HG02973 (cell line): ENCODE results near the gene YBX2.

Experiments
- ATAC-seq: cut with Tn5 transposase; IDR thresholded peaks from one replicate; pipeline ENCODE4 v1.9.1; 2021; ENCODE audit warnings: moderate library complexity; ENCODE audit not compliant: unreplicated experiment

The YBX2 gene

GRCh38 chr17:7266784-7267183 lies 27.7 kb downstream of the YBX2 start:
- ATAC-seq, result no peak

- no peak for ATAC-seq
These were observed 30.7 kb downstream of the YBX2 start for GRCh38 chr17:7263801-7264078.

- no peak for ATAC-seq
These were observed 31.3 kb downstream of the YBX2 start for GRCh38 chr17:7262935-7263800.

DNA sequence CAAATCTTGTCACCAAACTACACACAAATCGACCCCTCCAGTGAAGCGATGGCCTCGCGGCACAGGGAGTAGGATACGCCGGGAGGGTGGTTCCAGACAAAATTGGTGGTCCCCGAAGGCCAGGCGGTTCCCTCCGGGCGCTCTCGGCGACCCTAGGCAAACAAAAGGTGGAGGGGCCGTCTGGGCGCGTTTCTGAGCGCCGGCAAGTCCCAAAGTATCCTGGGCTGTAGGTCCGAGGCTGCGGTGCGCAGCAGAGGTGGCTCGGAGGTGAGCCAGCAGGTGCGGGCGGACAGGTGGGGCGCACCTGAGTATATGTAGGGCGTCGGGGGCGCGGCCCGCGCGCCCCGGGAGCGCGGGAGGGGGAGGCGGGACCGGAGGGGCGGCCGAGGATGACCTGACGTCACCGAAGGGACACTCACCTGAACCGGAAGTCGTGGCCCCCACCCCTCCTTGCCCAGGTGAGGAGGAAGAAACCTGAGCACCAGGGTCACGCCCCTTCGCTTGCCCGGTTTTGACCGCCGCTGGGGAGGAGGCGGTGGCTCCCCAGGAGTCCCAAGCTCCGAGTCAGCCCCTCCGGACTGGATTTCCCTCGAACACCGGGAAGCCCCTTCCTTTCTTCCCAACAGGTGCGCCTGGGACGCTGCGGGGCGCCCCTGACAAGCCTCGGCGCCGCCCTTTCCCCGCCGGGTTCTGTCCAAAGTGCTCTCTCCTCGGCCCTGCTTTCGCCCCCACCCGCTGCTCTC lies 32.1 kb downstream of the YBX2 start, which contains the start of gene CLDN7:
CLDN7 (minus strand) TSS at position 287 of the 743 bp plus-strand sequence. CDS start 435 bp downstream, outside the sequence.
- no peak for ATAC-seq

GRCh38 chr17:7261379-7262191 lies 32.9 kb downstream of the YBX2 start:
- ATAC-seq, result no peak

DNA sequence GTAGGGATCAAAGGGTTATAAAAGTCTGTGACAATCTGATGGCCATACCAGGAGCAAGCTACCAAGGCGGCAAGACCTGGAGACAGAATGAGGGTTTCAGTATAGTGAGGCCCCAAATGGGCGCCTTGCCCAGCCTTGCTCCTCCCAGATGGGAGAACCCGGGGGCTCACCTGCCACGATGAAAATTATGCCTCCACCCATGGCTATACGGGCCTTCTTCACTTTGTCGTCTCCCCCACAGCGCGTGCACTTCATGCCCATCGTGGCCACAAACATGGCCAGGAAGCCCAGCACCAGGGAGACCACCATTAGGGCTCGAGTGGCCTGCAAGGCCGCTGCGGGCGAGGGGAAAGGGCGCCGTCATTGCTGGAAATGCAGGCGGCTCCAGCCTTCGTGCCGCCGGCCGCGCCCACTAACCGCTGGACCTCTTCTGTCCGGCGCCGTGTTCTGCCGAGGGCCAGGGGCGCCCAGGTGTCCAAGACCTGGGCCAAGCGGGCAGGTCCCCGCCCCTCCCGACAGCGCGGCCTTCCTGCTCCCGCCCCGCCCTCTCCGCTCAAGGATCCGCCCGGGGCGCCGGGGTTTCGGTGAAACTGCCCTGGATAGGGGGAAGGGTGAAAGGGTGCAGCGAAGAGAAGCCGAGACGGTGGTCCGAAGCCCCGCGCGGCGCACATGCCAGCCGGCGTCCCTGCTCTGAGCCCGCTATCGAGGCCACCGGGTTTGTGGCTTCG lies 33.6 kb downstream of the YBX2 start:
- ATAC-seq, result no peak

DNA sequence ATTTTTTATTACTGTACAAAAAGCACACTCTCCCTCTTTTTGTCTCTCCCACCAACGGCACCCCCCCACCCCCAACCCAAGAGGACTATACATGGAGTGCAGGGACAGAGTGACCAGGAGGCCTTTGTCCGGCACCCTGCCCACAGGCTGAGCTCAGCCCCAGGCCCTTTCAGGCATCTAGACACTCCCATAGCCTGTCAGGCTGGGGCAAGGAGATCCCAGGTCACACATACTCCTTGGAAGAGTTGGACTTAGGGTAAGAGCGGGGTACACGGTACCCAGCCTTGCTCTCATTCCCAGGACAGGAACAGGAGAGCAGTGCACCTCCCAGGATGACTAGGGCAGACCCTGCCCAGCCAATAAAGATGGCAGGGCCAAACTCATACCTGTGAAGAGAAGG lies 34.3 kb downstream of the YBX2 start:
- ATAC-seq, result no peak

GRCh38 chr17:7259555-7259889 lies 34.9 kb downstream of the YBX2 start:
- ATAC-seq, result no peak

- no peak for ATAC-seq
These were observed 35.5 kb downstream of the YBX2 start for GRCh38 chr17:7258731-7259554.

- no peak for ATAC-seq
These were observed 37.5 kb downstream of the YBX2 start for GRCh38 chr17:7256766-7257456.

GRCh38 chr17:7254511-7254910 lies 39.9 kb downstream of the YBX2 start:
- no peak for ATAC-seq

DNA sequence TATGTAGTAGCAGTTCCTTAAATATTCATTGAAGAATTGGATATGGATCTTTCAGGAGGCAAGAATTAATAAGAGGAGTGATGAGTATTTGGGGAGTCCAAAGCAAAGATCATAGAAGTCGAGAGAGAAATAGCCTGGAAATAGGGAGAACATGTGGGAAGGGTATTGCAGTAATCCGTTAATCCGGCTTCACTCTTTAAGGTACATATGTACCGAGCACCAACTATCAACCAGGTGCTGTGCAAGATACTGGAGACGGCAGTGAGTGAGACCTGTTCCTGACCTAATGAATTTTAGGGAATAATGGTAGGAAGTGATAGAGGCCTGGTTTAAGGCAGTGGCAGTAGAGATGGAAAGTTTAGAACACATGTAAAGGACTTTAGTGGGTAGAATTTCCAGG lies 41.4 kb downstream of the YBX2 start:
- ATAC-seq, result no peak

GRCh38 chr17:7252176-7253043 lies 42.0 kb downstream of the YBX2 start, which contains the start of gene ELP5:
Gene ELP5 (plus strand): TSS chr17:7252215. CDS start chr17:7252551, 336 bp downstream.
- ATAC-seq, result peak; percentile 52

GRCh38 chr17:7251661-7252175 lies 42.7 kb downstream of the YBX2 start, which contains the start of gene CTDNEP1:
Gene CTDNEP1 (minus strand): TSS chr17:7251734. CDS start chr17:7251296, 438 bp downstream.
- peak; percentile 77 for ATAC-seq

GRCh38 chr17:7250695-7251627 lies 43.5 kb downstream of the YBX2 start:
- no peak for ATAC-seq

- no peak for ATAC-seq
These were observed 44.6 kb downstream of the YBX2 start for GRCh38 chr17:7249830-7250229.

DNA sequence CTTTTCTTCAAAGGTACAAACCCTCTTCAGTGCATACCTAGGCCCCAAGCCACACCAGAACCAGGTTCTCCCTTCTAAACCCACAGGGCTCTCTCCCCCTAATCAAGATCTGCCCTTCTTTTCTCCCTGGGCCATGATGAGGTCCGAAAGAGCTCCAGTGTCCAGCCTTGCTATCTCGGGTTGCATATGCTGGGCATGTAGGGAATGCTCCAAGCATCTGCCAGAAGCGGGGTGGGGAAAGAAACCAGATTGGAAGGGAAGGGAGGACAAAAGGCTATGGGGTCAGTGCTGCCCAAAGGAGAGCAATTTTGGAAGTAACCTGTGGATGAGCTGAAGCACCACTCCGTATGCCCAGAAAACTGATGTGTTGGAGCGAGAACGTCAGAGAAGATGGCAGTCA lies 45.2 kb downstream of the YBX2 start:
- ATAC-seq, result no peak
